Epithelial cell of esophagus (primary cell): ENCODE measurements around the gene LRMDA.

ENCODE experiments used
- DNase-seq: peaks from one replicate; pipeline ENCODE4 v3.0.0; 2010; ENCODE audit warnings: low read depth
- H3K4me3 ChIP-seq: 2 replicates; pipeline ENCODE4 v1.5.1; 2011; ENCODE audit warnings: mild to moderate bottlenecking, low read length, control low read depth
- CTCF ChIP-seq: IDR thresholded peaks from 2 replicates; pipeline ENCODE4 v1.5.1; 2011; ENCODE audit warnings: low read depth, mild to moderate bottlenecking, low read length, control low read depth, inconsistent platforms; ENCODE audit not compliant: insufficient read depth; ENCODE audit errors: missing control alignments

The LRMDA gene

GRCh38 chr10:76211691-76212090, 780.3 kb downstream of the LRMDA start:
- no peak for TF ChIP-seq CTCF
- DNase-seq = no peak
- H3K4me3 ChIP-seq = no peak overlapping the region

GRCh38 chr10:76213876-76214275, 782.5 kb downstream of the LRMDA start:
- H3K4me3 ChIP-seq = no peak overlapping the region
- no peak for TF ChIP-seq CTCF
- DNase-seq = no peak

GRCh38 chr10:76218035-76218434, 786.6 kb downstream of the LRMDA start:
- no peak for DNase-seq
- no peak overlapping the region for H3K4me3 ChIP-seq
- no peak for TF ChIP-seq CTCF

- H3K4me3 ChIP-seq = no peak overlapping the region
- DNase-seq = no peak
- no peak for TF ChIP-seq CTCF
Observed at GRCh38 chr10:76229341-76229740, 797.9 kb downstream of the LRMDA start.

GRCh38 chr10:76230921-76231285, 799.5 kb downstream of the LRMDA start:
- DNase-seq = no peak
- no peak overlapping the region for H3K4me3 ChIP-seq
- no peak for TF ChIP-seq CTCF

- no peak for DNase-seq
- TF ChIP-seq CTCF = no peak
Observed at GRCh38 chr10:76231286-76231934, 800.0 kb downstream of the LRMDA start.

GRCh38 chr10:76234499-76235226, 803.2 kb downstream of the LRMDA start:
- no peak for TF ChIP-seq CTCF
- no peak overlapping the region for H3K4me3 ChIP-seq
- DNase-seq = no peak

More at GRCh38 chr10:76231286-76231934, 800.0 kb downstream of the LRMDA start:
- H3K4me3 ChIP-seq = no peak overlapping the region
